GM12878 (cell line): ENCODE measurements around the gene SRPRB. TPM values are rescaled to one million over a fixed set of nuclear protein-coding genes. Genes with fewer than 3 reads are reported as not detected.

Source experiments
- ATAC-seq: fragments of 200-7000 bp; cut with Tn5 transposase; 3 replicates; pipeline ENCODE4 v1.9.1; 2020; ENCODE audit warnings: mild to moderate bottlenecking, moderate library complexity
- BruUV-seq: library from RNA; stranded (reverse); fragments of 400-500 nt; replicated peaks from 2 replicates; lab custom pipeline; 2021; lab: Mats Ljungman, UMichigan
- CTCF ChIA-PET: fragments of 300-600 bp; sonication (Branson Sonifier 250); formaldehyde crosslinking; extraction: SDS; loops from one replicate; lab custom pipeline; 2021; ENCODE audit warnings: inconsistent platforms; lab: Yijun Ruan, JAX
- POLR2A ChIA-PET: fragments of 350-600 bp; formaldehyde crosslinking; extraction: SDS; loops from one replicate; lab custom pipeline; 2021; ENCODE audit warnings: inconsistent platforms; lab: Charles Lee
- RAD21 ChIA-PET: fragments of 300-600 bp; sonication (Branson Sonifier 250); formaldehyde crosslinking; loops from one replicate; lab custom pipeline; 2023; ENCODE audit warnings: antibody characterized with exemption; ENCODE audit not compliant: unreplicated experiment; lab: Charles Lee
- SMC1A ChIA-PET: fragments of 300-600 bp; sonication (Branson Sonifier 250); formaldehyde crosslinking; loops from one replicate; lab custom pipeline; 2023; ENCODE audit not compliant: unreplicated experiment, uncharacterized antibody; lab: Charles Lee
- DNase-seq: peaks from one replicate; pipeline ENCODE4 v3.0.0-alpha.2; 2011; ENCODE audit warnings: low read depth, low spot score
- FAIRE-seq: peaks from 3 replicates; lab custom pipeline; 2011; peaks lifted over from hg19 to GRCh38; lab: Jason Lieb, UNC
- H2AFZ ChIP-seq: 2 replicates; pipeline ENCODE4 v1.6.0; 2011; ENCODE audit warnings: low read depth, low read length, control low read depth; ENCODE audit not compliant: control insufficient read depth
- H3K27ac ChIP-seq: 2 replicates; pipeline ENCODE4 v1.5.1; 2011; ENCODE audit warnings: control low read depth; ENCODE audit not compliant: control insufficient read depth, insufficient read depth
- H3K27me3 ChIP-seq, 2 experiments: replicated peaks in 1 of 2; 2 replicates each; pipeline versions ENCODE4 v1.6.0 to v1.6.1; 2011; ENCODE audit warnings: low read length in 1 of 2; ENCODE audit not compliant: control insufficient read depth in 2 of 2, insufficient read depth in 2 of 2
- H3K36me3 ChIP-seq, 2 experiments: 2 replicates each; pipeline ENCODE4 v1.5.1; 2011; ENCODE audit warnings: low read length in 1 of 2; ENCODE audit not compliant: control insufficient read depth in 2 of 2, insufficient read depth in 2 of 2
- H3K4me1 ChIP-seq: 2 replicates; pipeline ENCODE4 v1.6.1; 2011; ENCODE audit warnings: mild to moderate bottlenecking, low read length, moderate library complexity, mixed read lengths; ENCODE audit not compliant: control insufficient read depth, insufficient read depth
- H3K4me2 ChIP-seq: 2 replicates; pipeline ENCODE4 v1.6.0; 2011; ENCODE audit warnings: control low read depth; ENCODE audit not compliant: control insufficient read depth, insufficient read depth
- H3K4me3 ChIP-seq: fragments of 200-600 bp; sonication (generic); 2 replicates; pipeline ENCODE4 v1.5.1; 2016
- H3K79me2 ChIP-seq: 2 replicates; pipeline ENCODE4 v1.6.0; 2011; ENCODE audit warnings: low read length; ENCODE audit not compliant: control insufficient read depth, insufficient read depth
- H3K9ac ChIP-seq: 2 replicates; pipeline ENCODE4 v1.8.0; 2011; ENCODE audit warnings: low read length, control low read depth, mixed read lengths; ENCODE audit not compliant: control insufficient read depth, insufficient read depth
- H3K9me3 ChIP-seq: replicated peaks from 3 replicates; pipeline ENCODE4 v1.5.1; 2011; ENCODE audit warnings: mild to moderate bottlenecking, low read length; ENCODE audit not compliant: control insufficient read depth, insufficient read depth
- H4K20me1 ChIP-seq: 2 replicates; pipeline ENCODE4 v1.6.0; 2011; ENCODE audit not compliant: control insufficient read depth, insufficient read depth
- ATF7 ChIP-seq: fragments of 450-650 bp; IDR thresholded peaks from 2 replicates; pipeline ENCODE4 v1.6.1; 2016; ENCODE audit warnings: low read depth, mild to moderate bottlenecking
- CEBPZ ChIP-seq: fragments of 150-350 bp; IDR thresholded peaks from 2 replicates; pipeline ENCODE4 v1.6.1; 2016; ENCODE audit warnings: low read depth, low read length
- ETV6 ChIP-seq, 2 experiments: fragments of 450-650 bp in 1 of 2; IDR thresholded peaks in 1 of 2; conservative IDR thresholded peaks in 1 of 2; 2 replicates each; pipeline ENCODE4 v1.6.1; 2014; ENCODE audit warnings: antibody characterized with exemption in 1 of 2, borderline replicate concordance in 1 of 2, low read depth in 1 of 2, mild to moderate bottlenecking in 1 of 2, moderate library complexity in 1 of 2
- FOXK2 ChIP-seq: fragments of 450-650 bp; IDR thresholded peaks from 2 replicates; pipeline ENCODE4 v1.6.1; 2017; ENCODE audit warnings: mild to moderate bottlenecking, moderate library complexity
- JUND ChIP-seq: IDR thresholded peaks from 2 replicates; pipeline ENCODE4 v1.6.1; 2012; ENCODE audit warnings: low read depth, mild to moderate bottlenecking, low read length, improper control_type of control experiment, moderate library complexity
- LARP7 ChIP-seq: fragments of 450-650 bp; IDR thresholded peaks from 2 replicates; pipeline ENCODE4 v1.6.1; 2017; ENCODE audit warnings: mild to moderate bottlenecking
- NFXL1 ChIP-seq: fragments of 450-650 bp; IDR thresholded peaks from 2 replicates; pipeline ENCODE4 v1.6.1; 2017; ENCODE audit warnings: antibody characterized with exemption, mild to moderate bottlenecking, borderline replicate concordance
- NR2C2 ChIP-seq: IDR thresholded peaks from 2 replicates; pipeline ENCODE4 v1.6.1; 2011; ENCODE audit warnings: borderline replicate concordance, low read depth; ENCODE audit not compliant: control insufficient read depth, insufficient read length
- RAD51 ChIP-seq: fragments of 450-650 bp; IDR thresholded peaks from 2 replicates; pipeline ENCODE4 v1.6.1; 2016; ENCODE audit warnings: moderate library complexity, mild to moderate bottlenecking, inconsistent platforms
- ZBED1 ChIP-seq: IDR thresholded peaks from 2 replicates; pipeline ENCODE4 v1.6.1; 2016; ENCODE audit warnings: borderline replicate concordance
- ZNF622 ChIP-seq: fragments of 450-650 bp; IDR thresholded peaks from 2 replicates; pipeline ENCODE4 v1.6.1; 2017; ENCODE audit warnings: mild to moderate bottlenecking, inconsistent platforms
- ZSCAN29 ChIP-seq: fragments of 450-650 bp; IDR thresholded peaks from 2 replicates; pipeline ENCODE4 v1.6.1; 2017; ENCODE audit warnings: mild to moderate bottlenecking, moderate library complexity
- WGBS: methylation state at CpG from one replicate; pipeline ENCODE4 v1.1.6; 2016; ENCODE audit warnings: low lambda C conversion rate; ENCODE audit not compliant: insufficient replicate concordance, insufficient coverage; ENCODE audit errors: missing lambda C conversion rate; 5-methylcytosine and 5-hydroxymethylcytosine counted together
- in situ Hi-C: fragments of 300-500 bp; cut with MboI; formaldehyde crosslinking; loops from 9 replicates; pipeline ENCODE4 v1.14.3; 2018; ENCODE audit warnings: mixed read lengths
- intact Hi-C: fragments of 100-400 bp; cut with micrococcal nuclease; formaldehyde crosslinking; loops from one replicate; pipeline ENCODE4 v1.14.2; 2022; ENCODE audit not compliant: unreplicated experiment
- polyA plus RNA-seq, 11 experiments: library from polyadenylated mRNA; depleted of rRNA in 4 of 11; unstranded in 6 of 11; stranded (reverse) in 5 of 11; fragments of >200 nt; fragmentation: Nextera tagmentation in 4 of 11; fragmentation: Illumina TruSeq in 1 of 11; extraction: Ambion mirVana in 4 of 11; extraction: Trizol in 1 of 11; gene quantifications; 1 replicate in 1 of 11; 2 replicates in 10 of 11; pipeline versions ENCODE4 v1.2.1 to v1.2.3, GENCODE V29; 2011 to 2016; ENCODE audit warnings: inconsistent platforms in 2 of 11, missing spikeins in 2 of 11, low read depth in 1 of 11
- total RNA-seq, 4 experiments: library from RNA; depleted of rRNA in 3 of 4; stranded (reverse); fragments of >200 nt in 3 of 4; fragmentation: Illumina TruSeq in 1 of 4; extraction: Trizol in 1 of 4; gene quantifications; 2 replicates each; pipeline versions ENCODE4 v1.2.1 to v1.2.3, GENCODE V29; 2013 to 2021
- TF ChIP-seq, protein P1 (sequence below): IDR thresholded peaks from 2 replicates; pipeline ENCODE4 v1.6.1; 2011; ENCODE audit warnings: mild to moderate bottlenecking, low read depth, low read length, moderate library complexity; ENCODE audit not compliant: insufficient replicate concordance
- TF ChIP-seq, protein P2 (sequence below): fragments of 450-650 bp; IDR thresholded peaks from 2 replicates; pipeline ENCODE4 v1.6.1; 2018; ENCODE audit warnings: borderline replicate concordance, mild to moderate bottlenecking; ENCODE audit not compliant: partially characterized antibody

The SRPRB gene
- total and polyA plus RNA-seq, 10 of the 15 experiments (the other 5 are each of a cell fraction or from before 2014, with no cell fraction given) = 30.6 to 107 (median 46.6) TPM

- TF ChIP-seq ZNF622 = no peak
- TF ChIP-seq JUND = no peak
- TF ChIP-seq ETV6 (conservative IDR thresholded peaks at IDR 0.05 in 1 of 2, IDR thresholded peaks at IDR 0.05 in 1 of 2; ENCODE audit: borderline replicate concordance in 1 of 2, low read depth in 1 of 2) = no peak
- TF ChIP-seq FOXK2 = no peak
- TF ChIP-seq ZSCAN29 = no peak
Observed at GRCh38 chr3:133827136-133827535, 21.5 kb downstream of the SRPRB start (continued).

GRCh38 chr3:133827684-133828083 is 22.1 kb downstream of the SRPRB start:
- H3K9me3 ChIP-seq = no peaks in the 10 kb centered on the region
- ATAC-seq = no peak
- FAIRE-seq = no peak
- ChIA-PET RAD21 (no interaction called here), SMC1A (no interaction called here), CTCF (no interaction called here), POLR2A (no interaction called here)
- H3K36me3 ChIP-seq = peaks cover 3 to 4% of the 10 kb centered on the region in 2 experiments; a peak in 2 of 4 replicates
- no peak overlapping the region for H3K4me3 ChIP-seq
- H3K27me3 ChIP-seq = no peaks in the 10 kb centered on the region
- H4K20me1 ChIP-seq = no peaks in the 10 kb centered on the region
- H3K4me1 ChIP-seq = no peaks in the 10 kb centered on the region
- H3K4me2 ChIP-seq = no peak overlapping the region
- WGBS = 61% methylated on average over 3 of the region's 4 CpGs
- in situ Hi-C loops = loop anchor here (10.0 kb wide), 1 partner anchor 387 kb away; no protein-coding TSS in a partner anchor
- H2AFZ ChIP-seq = no peak overlapping the region
- no peaks in the 10 kb centered on the region for H3K79me2 ChIP-seq
- no peak for DNase-seq
- H3K9ac ChIP-seq = no peak overlapping the region
- H3K27ac ChIP-seq = no peak overlapping the region
- intact Hi-C loops = no loop called here
- BruUV-seq = no TSS peak
- TF ChIP-seq ZBED1 = no peak
- TF ChIP-seq, protein P1, sequence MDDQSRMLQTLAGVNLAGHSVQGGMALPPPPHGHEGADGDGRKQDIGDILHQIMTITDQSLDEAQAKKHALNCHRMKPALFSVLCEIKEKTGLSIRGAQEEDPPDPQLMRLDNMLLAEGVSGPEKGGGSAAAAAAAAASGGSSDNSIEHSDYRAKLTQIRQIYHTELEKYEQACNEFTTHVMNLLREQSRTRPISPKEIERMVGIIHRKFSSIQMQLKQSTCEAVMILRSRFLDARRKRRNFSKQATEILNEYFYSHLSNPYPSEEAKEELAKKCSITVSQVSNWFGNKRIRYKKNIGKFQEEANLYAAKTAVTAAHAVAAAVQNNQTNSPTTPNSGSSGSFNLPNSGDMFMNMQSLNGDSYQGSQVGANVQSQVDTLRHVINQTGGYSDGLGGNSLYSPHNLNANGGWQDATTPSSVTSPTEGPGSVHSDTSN = no peak
- no peak for TF ChIP-seq NFXL1
- no peak for TF ChIP-seq CEBPZ
- no peak for TF ChIP-seq NR2C2
- TF ChIP-seq LARP7 = no peak
- TF ChIP-seq, protein P2, sequence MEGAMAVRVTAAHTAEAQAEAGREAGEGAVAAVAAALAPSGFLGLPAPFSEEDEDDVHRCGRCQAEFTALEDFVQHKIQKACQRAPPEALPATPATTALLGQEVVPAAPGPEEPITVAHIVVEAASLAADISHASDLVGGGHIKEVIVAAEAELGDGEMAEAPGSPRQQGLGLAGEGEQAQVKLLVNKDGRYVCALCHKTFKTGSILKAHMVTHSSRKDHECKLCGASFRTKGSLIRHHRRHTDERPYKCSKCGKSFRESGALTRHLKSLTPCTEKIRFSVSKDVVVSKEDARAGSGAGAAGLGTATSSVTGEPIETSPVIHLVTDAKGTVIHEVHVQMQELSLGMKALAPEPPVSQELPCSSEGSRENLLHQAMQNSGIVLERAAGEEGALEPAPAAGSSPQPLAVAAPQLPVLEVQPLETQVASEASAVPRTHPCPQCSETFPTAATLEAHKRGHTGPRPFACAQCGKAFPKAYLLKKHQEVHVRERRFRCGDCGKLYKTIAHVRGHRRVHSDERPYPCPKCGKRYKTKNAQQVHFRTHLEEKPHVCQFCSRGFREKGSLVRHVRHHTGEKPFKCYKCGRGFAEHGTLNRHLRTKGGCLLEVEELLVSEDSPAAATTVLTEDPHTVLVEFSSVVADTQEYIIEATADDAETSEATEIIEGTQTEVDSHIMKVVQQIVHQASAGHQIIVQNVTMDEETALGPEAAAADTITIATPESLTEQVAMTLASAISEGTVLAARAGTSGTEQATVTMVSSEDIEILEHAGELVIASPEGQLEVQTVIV = no peak
- TF ChIP-seq ATF7 = no peak
- TF ChIP-seq RAD51 = no peak
